ENCODE results near the gene KRT81. TPM values are rescaled to one million over a fixed set of nuclear protein-coding genes. Genes with fewer than 3 reads are reported as not detected.
"Not testable (repeated sequence)": the region's sequence is repeated elsewhere in the genome, so short reads cannot be mapped to it uniquely, and the experiment has no call there.

KRT81 gene
- total RNA-seq, 2 donors from 2014 or later, result not detected

DNA sequence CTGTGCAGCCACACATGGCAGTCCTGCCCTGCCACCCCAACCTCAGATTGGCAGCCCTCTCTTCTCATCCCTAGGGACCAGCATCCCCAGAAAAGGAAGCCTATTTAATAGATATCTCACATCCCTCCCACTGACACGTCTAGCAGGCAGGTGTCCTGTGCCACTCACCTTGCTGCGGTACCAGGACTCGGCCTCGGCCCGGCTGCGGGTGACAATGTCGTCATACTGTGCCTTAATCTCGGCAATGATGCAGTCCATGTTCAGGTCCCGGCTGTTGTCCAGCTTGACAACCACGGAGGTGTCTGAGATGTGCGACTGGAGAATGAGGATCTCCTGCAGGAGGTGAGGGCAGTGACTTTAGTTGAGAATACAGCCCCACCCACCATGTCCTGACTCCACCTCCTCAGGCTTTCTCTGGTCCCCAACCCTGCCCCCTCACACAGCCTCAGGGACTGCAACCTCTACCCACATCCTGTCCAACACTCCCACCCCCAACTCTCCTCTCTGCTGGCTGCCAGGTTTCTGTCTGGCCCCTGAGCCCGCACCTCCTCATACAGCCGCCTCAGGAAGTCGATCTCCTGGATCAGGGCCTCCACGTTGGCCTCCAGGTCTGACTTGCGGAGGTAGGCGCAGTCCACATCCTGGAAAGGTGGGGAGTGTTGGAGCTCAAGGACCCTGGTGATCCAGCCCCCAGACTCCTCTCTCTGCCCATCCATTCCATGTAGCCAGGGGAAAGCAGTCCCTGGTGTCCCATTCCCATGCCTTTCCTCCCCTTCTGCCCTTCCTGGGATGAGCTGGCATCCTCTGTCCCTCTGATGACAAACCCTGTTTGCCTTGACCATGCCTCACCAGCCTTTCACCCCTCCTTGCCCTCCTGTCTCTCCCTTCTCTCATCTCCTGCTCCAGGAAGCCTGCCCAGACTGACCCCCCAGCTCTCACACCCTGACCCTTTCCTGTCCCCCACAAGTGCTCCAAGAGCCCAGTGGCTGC, 3.2 kb downstream of the KRT81 start:
- DNase-seq, result peak; percentile 52
- H3K27ac Mint-ChIP-seq; H3K27ac ChIP-seq (ENCODE audit: low read depth, low read length); H3K4me1 ChIP-seq (ENCODE audit: control insufficient read depth, insufficient read depth, low read length); H3K4me3 ChIP-seq (ENCODE audit: low read length); H3K4me3 Mint-ChIP-seq; H3K9me3 Mint-ChIP-seq; H3K36me3 Mint-ChIP-seq (ENCODE audit: low read depth); H3K36me3 ChIP-seq (ENCODE audit: control insufficient read depth, insufficient read depth, low read length); H3K9me3 ChIP-seq (ENCODE audit: control insufficient read depth, low read length); H3K27me3 ChIP-seq (ENCODE audit: control insufficient read depth, insufficient read depth, low read length, poor library complexity, severe bottlenecking); H3K4me1 Mint-ChIP-seq; H3K9ac ChIP-seq (ENCODE audit: extremely low read depth, low read length, poor library complexity, severe bottlenecking): not testable (repeated sequence)
- H3K27me3 Mint-ChIP-seq (ENCODE audit: insufficient read depth), result peaks cover 12% of the 10 kb centered on the region
- WGBS, 2 experiments (ENCODE audit: insufficient coverage in 1 of 2, insufficient read length in 1 of 2), result 85% methylated on average over 13 of the region's 17 CpGs; no CpG with 5 or more reads in 1 of the 2 experiments

DNA sequence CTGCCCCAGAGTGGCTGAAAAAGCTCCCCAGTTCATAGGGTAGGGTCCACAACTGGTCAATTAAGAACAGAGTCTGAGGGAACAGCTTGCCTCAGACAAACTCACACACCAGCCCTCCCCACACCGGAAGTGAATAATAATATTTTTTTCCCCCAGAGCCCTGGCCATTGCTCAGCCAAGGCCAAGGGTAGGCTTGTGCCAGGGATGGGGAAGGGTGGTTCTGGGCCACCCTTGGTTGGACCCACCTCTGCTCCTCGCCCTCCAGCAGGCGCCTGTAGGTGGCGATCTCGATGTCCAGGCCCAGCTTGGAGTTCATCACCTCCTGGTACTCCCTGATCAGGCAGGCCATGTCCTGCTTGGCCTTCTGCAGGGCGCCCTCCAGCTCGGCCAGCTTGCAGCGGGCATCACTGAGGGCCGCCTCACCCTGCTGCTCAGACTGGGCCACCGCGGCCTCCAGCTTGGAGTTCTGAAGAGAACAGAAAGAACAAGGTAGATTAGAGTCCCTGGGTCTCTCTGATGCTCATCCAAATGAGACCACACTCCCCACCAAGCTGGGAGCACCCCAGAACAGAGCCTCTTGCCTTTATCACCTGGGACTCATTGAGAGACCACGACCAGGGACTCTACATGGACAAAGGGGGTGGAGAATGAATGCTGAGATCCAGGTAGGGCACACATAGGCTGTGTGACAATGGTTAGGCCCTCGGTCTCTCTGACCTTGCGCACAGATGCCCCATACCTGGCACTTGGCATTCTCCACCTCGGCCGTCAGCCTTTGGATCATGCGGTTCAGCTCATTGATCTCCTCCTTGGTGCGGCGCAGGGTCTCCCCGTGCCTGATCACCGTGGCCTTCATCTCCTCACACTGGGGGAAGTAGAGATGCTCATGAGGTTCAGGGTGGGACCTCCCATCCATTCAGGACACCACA, 4.2 kb downstream of the KRT81 start:
- H3K4me1 Mint-ChIP-seq; H3K27me3 Mint-ChIP-seq (ENCODE audit: insufficient read depth); H3K4me3 ChIP-seq (ENCODE audit: low read length); H3K4me3 Mint-ChIP-seq; H3K36me3 ChIP-seq (ENCODE audit: control insufficient read depth, insufficient read depth, low read length); H3K27me3 ChIP-seq (ENCODE audit: control insufficient read depth, insufficient read depth, low read length, poor library complexity, severe bottlenecking); H3K27ac Mint-ChIP-seq; H3K9me3 ChIP-seq (ENCODE audit: control insufficient read depth, low read length); H3K9me3 Mint-ChIP-seq; H3K36me3 Mint-ChIP-seq (ENCODE audit: low read depth); H3K4me1 ChIP-seq (ENCODE audit: control insufficient read depth, insufficient read depth, low read length); H3K9ac ChIP-seq (ENCODE audit: extremely low read depth, low read length, poor library complexity, severe bottlenecking); H3K27ac ChIP-seq (ENCODE audit: low read depth, low read length): not testable (repeated sequence)
- TF ChIP-seq, protein P1, sequence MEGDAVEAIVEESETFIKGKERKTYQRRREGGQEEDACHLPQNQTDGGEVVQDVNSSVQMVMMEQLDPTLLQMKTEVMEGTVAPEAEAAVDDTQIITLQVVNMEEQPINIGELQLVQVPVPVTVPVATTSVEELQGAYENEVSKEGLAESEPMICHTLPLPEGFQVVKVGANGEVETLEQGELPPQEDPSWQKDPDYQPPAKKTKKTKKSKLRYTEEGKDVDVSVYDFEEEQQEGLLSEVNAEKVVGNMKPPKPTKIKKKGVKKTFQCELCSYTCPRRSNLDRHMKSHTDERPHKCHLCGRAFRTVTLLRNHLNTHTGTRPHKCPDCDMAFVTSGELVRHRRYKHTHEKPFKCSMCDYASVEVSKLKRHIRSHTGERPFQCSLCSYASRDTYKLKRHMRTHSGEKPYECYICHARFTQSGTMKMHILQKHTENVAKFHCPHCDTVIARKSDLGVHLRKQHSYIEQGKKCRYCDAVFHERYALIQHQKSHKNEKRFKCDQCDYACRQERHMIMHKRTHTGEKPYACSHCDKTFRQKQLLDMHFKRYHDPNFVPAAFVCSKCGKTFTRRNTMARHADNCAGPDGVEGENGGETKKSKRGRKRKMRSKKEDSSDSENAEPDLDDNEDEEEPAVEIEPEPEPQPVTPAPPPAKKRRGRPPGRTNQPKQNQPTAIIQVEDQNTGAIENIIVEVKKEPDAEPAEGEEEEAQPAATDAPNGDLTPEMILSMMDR (conservative IDR thresholded peaks at IDR 0.05), result peak; percentile 65
- DNase-seq, result peak; percentile 52
- 86 to 94% methylated on average over 3 to 15 of the region's 21 CpGs for WGBS, 2 experiments (ENCODE audit: insufficient coverage in 1 of 2, insufficient read length in 1 of 2)

DNA sequence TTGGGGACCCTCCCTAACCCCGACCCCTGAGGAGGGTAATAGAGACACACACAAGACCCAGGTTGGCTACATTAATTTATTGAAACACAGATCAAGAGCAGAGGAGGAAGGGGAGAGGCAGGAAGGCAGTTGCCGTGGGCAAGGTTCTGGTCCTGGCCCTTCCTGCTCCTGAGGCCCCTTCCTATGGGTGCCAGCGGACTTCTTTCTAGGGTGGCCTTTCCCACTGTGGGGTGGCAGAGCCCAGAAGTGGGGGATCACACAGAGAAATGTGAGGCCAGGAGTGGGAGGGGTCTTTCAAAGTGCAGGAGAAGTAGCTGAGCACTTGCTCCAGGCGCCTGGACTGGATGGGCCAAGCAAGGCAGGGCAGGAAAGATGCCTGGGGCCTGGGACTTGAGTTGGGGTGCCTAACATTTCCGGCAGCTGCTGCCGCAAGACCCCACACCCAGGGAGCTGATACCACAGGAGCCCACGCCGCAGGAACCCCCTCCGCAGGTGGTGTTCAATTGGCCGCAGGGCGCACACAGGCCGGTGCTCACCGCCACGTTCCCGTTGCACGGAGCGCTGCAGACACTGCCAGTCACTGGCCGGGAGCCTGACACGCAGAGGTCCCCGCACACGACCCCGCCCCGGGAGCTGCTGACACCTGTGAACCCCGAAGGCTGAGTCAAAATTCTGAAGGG, 5.3 kb downstream of the KRT81 start:
- Histone ChIP-seq H3K4me1 (ENCODE audit: control insufficient read depth, insufficient read depth, low read length) (no peaks in the 10 kb centered on the region), H3K9me3 (ENCODE audit: control insufficient read depth, low read length) (no peaks in the 10 kb centered on the region), H3K9ac (ENCODE audit: extremely low read depth, low read length, poor library complexity, severe bottlenecking) (no peak overlapping the region), H3K4me3 (ENCODE audit: low read length) (no peak overlapping the region), H3K27me3 (ENCODE audit: control insufficient read depth, insufficient read depth, low read length, poor library complexity, severe bottlenecking) (no peaks in the 10 kb centered on the region), H3K36me3 (ENCODE audit: control insufficient read depth, insufficient read depth, low read length) (no peaks in the 10 kb centered on the region), H3K27ac (ENCODE audit: low read depth, low read length) (no peak overlapping the region)
- WGBS, 2 experiments (ENCODE audit: insufficient coverage in 1 of 2, insufficient read length in 1 of 2), result 89 to 96% methylated on average over 19 to 24 of the region's 24 CpGs
- no peaks in the 10 kb centered on the region for H3K4me1 Mint-ChIP-seq
- TF ChIP-seq, protein P1 (conservative IDR thresholded peaks at IDR 0.05), result no peak
- DNase-seq, result peak; percentile 40
- H3K27me3 Mint-ChIP-seq (ENCODE audit: insufficient read depth), result no peaks in the 10 kb centered on the region
- H3K36me3 Mint-ChIP-seq (ENCODE audit: low read depth), result no peaks in the 10 kb centered on the region
- H3K4me3 Mint-ChIP-seq, result no peak overlapping the region
- H3K27ac Mint-ChIP-seq, result no peak overlapping the region
- no peaks in the 10 kb centered on the region for H3K9me3 Mint-ChIP-seq
